OCI-LY7 (cell line): ENCODE data around the gene C11orf97. TPM values are rescaled to one million over a fixed set of nuclear protein-coding genes. Genes with fewer than 3 reads are reported as not detected.

Experiments
- BruUV-seq: library from RNA; stranded (reverse); fragments of 400-500 nt; replicated peaks from 2 replicates; lab custom pipeline; 2021; lab: Mats Ljungman, UMichigan
- CTCF ChIA-PET: fragments of 300-600 bp; sonication (Branson Sonifier 250); formaldehyde crosslinking; loops from one replicate; lab custom pipeline; 2022; ENCODE audit warnings: antibody characterized with exemption; ENCODE audit not compliant: unreplicated experiment; lab: Charles Lee
- POLR2A ChIA-PET: fragments of 300-600 bp; sonication (Branson Sonifier 250); formaldehyde crosslinking; loops from one replicate; lab custom pipeline; 2022; ENCODE audit warnings: antibody characterized with exemption; lab: Charles Lee
- DNase-seq: peaks from one replicate; pipeline ENCODE4 v3.0.0-alpha.2; 2015; ENCODE audit warnings: low spot score
- H2AFZ ChIP-seq: fragments of 200-600 bp; sonication (generic), shearing (Covaris generic); 2 replicates; pipeline ENCODE4 v1.6.1; 2014; ENCODE audit warnings: mild to moderate bottlenecking, antibody characterized with exemption, low read length, moderate library complexity
- H3K27ac ChIP-seq: fragments of 200-600 bp; sonication (generic); 2 replicates; pipeline ENCODE4 v1.5.1; 2014; ENCODE audit warnings: mixed run types, low read depth, mild to moderate bottlenecking, moderate library complexity, low read length, inconsistent platforms; ENCODE audit not compliant: poor library complexity, severe bottlenecking
- H3K36me3 ChIP-seq: fragments of 200-600 bp; sonication (generic); 2 replicates; pipeline ENCODE4 v1.6.1; 2014; ENCODE audit warnings: mild to moderate bottlenecking, antibody characterized with exemption, low read length, moderate library complexity, mixed read lengths; ENCODE audit not compliant: insufficient read depth
- H3K4me1 ChIP-seq: fragments of 200-600 bp; sonication (generic); 2 replicates; pipeline ENCODE4 v1.5.1; 2014; ENCODE audit warnings: mild to moderate bottlenecking, low read length; ENCODE audit not compliant: insufficient read depth, poor library complexity, severe bottlenecking
- H3K4me2 ChIP-seq: fragments of 200-600 bp; sonication (generic); 2 replicates; pipeline ENCODE4 v1.6.1; 2014; ENCODE audit warnings: mild to moderate bottlenecking, low read length
- H3K4me3 ChIP-seq: fragments of 200-600 bp; sonication (generic); 2 replicates; pipeline ENCODE4 v1.5.1; 2014; ENCODE audit warnings: mild to moderate bottlenecking, low read depth, low read length; ENCODE audit not compliant: poor library complexity, severe bottlenecking
- H3K79me2 ChIP-seq: fragments of 200-600 bp; sonication (generic); 2 replicates; pipeline ENCODE4 v1.6.1; 2016; ENCODE audit warnings: low read depth, mild to moderate bottlenecking, low read length, moderate library complexity, mixed read lengths; ENCODE audit not compliant: insufficient read depth
- H3K9me2 ChIP-seq: fragments of 200-600 bp; sonication (generic); 2 replicates; pipeline ENCODE4 v1.6.1; 2016; ENCODE audit warnings: mild to moderate bottlenecking, low read length, mixed read lengths; ENCODE audit not compliant: insufficient read depth
- H3K9me3 ChIP-seq: fragments of 200-600 bp; sonication (generic); 2 replicates; pipeline ENCODE4 v1.6.1; 2014; ENCODE audit warnings: mild to moderate bottlenecking, mixed run types, low read length, mixed read lengths
- H4K20me1 ChIP-seq: fragments of 200-600 bp; sonication (generic); 2 replicates; pipeline ENCODE4 v1.6.1; 2014; ENCODE audit warnings: mild to moderate bottlenecking, antibody characterized with exemption, low read length, moderate library complexity, mixed read lengths; ENCODE audit not compliant: insufficient read depth
- EZH2phosphoT487 ChIP-seq: fragments of 200-600 bp; sonication (generic); IDR thresholded peaks from 2 replicates; pipeline ENCODE4 v1.6.1; 2018; ENCODE audit warnings: low read depth, borderline replicate concordance, mild to moderate bottlenecking, mixed run types, antibody characterized with exemption, low read length, moderate library complexity, mixed read lengths
- intact Hi-C: fragments of 100-400 bp; cut with micrococcal nuclease; formaldehyde crosslinking; loops from one replicate; pipeline ENCODE4 v1.10.0; 2022; ENCODE audit not compliant: unreplicated experiment
- total RNA-seq, 2 experiments: library from RNA; depleted of rRNA in 1 of 2; stranded (reverse); fragments of >200 nt in 1 of 2; shearing (Covaris generic) in 1 of 2; gene quantifications; 2 replicates each; pipeline ENCODE4 v1.2.3, GENCODE V29; 2014 to 2022
- TF ChIP-seq, protein P1 (sequence below): fragments of 200-600 bp; sonication (generic); conservative IDR thresholded peaks from 2 replicates; pipeline ENCODE4 v1.5.1; 2014; ENCODE audit warnings: mild to moderate bottlenecking, antibody characterized with exemption, low read length, moderate library complexity, mixed read lengths

Gene C11orf97
- total RNA-seq, 2 experiments from 2014 or later = not detected

DNA sequence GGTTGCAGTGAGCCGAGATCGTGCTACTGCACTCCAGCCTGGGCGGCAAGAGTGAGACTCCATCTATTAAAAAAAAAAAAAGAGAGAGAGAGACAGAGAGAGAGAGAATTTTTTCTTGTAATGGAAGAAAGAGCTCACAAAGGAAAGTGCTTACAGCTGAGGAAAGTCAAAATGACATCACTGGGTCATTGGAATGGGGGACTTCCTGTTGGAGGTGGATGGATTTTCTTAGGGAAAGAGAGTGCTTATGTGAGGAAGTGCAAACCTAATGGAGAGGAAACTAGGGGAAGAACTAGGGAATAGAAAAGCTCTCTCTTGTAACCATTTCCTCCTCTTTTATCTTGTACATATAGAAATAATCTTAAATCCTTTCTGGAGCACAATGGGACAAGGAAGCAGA lies 48.6 kb downstream of the C11orf97 start:
- H3K4me2 ChIP-seq = no peak overlapping the region
- DNase-seq = no peak
- no TSS peak for BruUV-seq
- intact Hi-C loops = no loop called here
- H3K9me2 ChIP-seq = no peaks in the 10 kb centered on the region
- no peaks in the 10 kb centered on the region for H3K36me3 ChIP-seq
- H3K4me1 ChIP-seq = no peaks in the 10 kb centered on the region
- no peaks in the 10 kb centered on the region for H4K20me1 ChIP-seq
- H3K9me3 ChIP-seq = no peaks in the 10 kb centered on the region
- H3K4me3 ChIP-seq = no peak overlapping the region
- ChIA-PET POLR2A (interaction anchor here (0.7 to 1.3 kb wide), 2 partner anchors 42 to 1489 kb away, joined by 3 to 4 read pairs; no protein-coding TSS in a partner anchor), CTCF (no interaction called here)
- H2AFZ ChIP-seq = no peak overlapping the region
- H3K79me2 ChIP-seq = no peaks in the 10 kb centered on the region
- H3K27ac ChIP-seq = no peak overlapping the region
- TF ChIP-seq, protein P1, sequence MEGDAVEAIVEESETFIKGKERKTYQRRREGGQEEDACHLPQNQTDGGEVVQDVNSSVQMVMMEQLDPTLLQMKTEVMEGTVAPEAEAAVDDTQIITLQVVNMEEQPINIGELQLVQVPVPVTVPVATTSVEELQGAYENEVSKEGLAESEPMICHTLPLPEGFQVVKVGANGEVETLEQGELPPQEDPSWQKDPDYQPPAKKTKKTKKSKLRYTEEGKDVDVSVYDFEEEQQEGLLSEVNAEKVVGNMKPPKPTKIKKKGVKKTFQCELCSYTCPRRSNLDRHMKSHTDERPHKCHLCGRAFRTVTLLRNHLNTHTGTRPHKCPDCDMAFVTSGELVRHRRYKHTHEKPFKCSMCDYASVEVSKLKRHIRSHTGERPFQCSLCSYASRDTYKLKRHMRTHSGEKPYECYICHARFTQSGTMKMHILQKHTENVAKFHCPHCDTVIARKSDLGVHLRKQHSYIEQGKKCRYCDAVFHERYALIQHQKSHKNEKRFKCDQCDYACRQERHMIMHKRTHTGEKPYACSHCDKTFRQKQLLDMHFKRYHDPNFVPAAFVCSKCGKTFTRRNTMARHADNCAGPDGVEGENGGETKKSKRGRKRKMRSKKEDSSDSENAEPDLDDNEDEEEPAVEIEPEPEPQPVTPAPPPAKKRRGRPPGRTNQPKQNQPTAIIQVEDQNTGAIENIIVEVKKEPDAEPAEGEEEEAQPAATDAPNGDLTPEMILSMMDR = no peak
- TF ChIP-seq EZH2phosphoT487 = no peak

DNA sequence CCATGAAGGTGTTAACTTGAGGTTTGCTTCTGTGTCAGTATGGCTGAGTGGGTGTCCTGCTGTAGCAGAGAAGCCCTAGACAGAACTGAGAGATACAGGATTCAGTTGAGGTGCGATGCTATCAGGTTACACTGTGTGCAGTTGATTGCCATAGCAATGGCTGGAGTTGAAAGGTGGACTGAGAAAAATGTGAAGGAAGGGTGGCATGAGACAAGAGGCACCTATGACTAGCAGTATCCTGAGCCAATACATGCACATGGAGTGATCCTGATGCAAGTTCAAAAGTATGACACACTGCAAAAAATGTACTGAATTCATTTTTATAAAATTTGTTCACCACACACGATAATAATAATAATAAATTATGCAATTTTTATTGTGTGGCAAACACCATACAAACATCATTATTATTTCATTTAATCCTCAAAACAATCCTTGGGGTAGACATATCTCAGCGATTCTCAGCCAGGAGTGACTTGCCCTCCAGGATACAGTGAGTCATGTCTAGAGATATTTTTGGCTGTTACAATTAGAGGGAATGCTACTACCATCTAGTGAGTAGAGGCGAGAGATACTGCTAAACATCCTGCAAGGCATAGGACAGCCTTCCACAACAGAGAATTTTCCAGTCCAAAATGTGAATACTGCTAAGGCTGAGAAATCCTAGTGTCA lies 51.1 kb downstream of the C11orf97 start:
- H3K9me3 ChIP-seq = no peaks in the 10 kb centered on the region
- no peaks in the 10 kb centered on the region for H4K20me1 ChIP-seq
- H3K4me1 ChIP-seq = no peaks in the 10 kb centered on the region
- ChIA-PET POLR2A (no interaction called here), CTCF (no interaction called here)
- H3K36me3 ChIP-seq = no peaks in the 10 kb centered on the region
- no peak overlapping the region for H3K27ac ChIP-seq
- intact Hi-C loops = no loop called here
- H3K9me2 ChIP-seq = no peaks in the 10 kb centered on the region
- no peak overlapping the region for H3K4me2 ChIP-seq
- H3K79me2 ChIP-seq = no peaks in the 10 kb centered on the region
- TF ChIP-seq, protein P1 = no peak
- no peak for TF ChIP-seq EZH2phosphoT487
- BruUV-seq = no TSS peak
- H3K4me3 ChIP-seq = no peak overlapping the region
- DNase-seq = no peak
- no peak overlapping the region for H2AFZ ChIP-seq

DNA sequence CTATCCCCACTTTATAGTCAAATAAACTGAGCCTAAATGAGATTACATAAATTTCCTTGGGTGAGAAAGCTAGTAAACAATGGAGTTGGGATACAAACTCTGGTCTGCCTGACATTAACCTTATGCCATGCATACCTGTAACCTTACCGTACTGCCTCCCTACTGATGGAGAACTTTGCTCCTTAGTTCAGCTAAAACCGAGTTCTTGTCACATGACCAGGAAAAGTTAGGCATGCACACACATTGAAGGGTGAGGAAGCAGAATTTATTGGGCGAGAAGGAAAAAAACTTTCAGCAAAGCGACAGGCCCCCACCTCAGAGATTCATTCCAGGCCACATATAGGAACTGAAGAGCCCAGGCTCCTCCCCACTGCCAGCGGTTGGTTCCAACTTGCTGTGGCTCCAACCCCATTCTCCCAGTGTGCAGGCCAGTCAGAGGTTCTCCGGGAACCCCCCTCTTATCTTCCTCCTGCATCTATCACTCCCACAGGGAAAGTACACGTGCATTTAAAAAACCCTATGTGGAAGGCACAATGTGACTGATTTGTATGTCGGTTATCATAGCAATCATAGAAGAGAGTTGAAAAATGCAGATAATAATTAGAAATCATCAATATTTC lies 51.7 kb downstream of the C11orf97 start:
- no peak for TF ChIP-seq EZH2phosphoT487
- H2AFZ ChIP-seq = no peak overlapping the region
- H3K4me1 ChIP-seq = no peaks in the 10 kb centered on the region
- H3K4me2 ChIP-seq = no peak overlapping the region
- H3K79me2 ChIP-seq = no peaks in the 10 kb centered on the region
- intact Hi-C loops = no loop called here
- CTCF ChIA-PET = no interaction called here
- no peaks in the 10 kb centered on the region for H3K9me2 ChIP-seq
- no peaks in the 10 kb centered on the region for H4K20me1 ChIP-seq
- no peak overlapping the region for H3K4me3 ChIP-seq
- H3K9me3 ChIP-seq = no peaks in the 10 kb centered on the region
- DNase-seq = no peak
- POLR2A ChIA-PET = interaction anchor here (1.6 kb wide), 1 partner anchor 21 kb away, joined by 3 read pairs; no protein-coding TSS in a partner anchor
- no peak overlapping the region for H3K27ac ChIP-seq
- H3K36me3 ChIP-seq = no peaks in the 10 kb centered on the region
- no TSS peak for BruUV-seq
